Nephron progenitor cell (in vitro differentiated cells): Measurements from ENCODE around the gene PTPRK.

Experiments
- DNase-seq: peaks from one replicate; pipeline ENCODE4 v3.0.0; 2021
- H3K27ac Mint-ChIP-seq: 2 replicates; pipeline ENCODE4 v1.8.0; 2021; ENCODE audit warnings: mild to moderate bottlenecking, moderate library complexity, mixed read lengths
- H3K27me3 Mint-ChIP-seq: 2 replicates; pipeline ENCODE4 v1.8.0; 2021; ENCODE audit warnings: mild to moderate bottlenecking, low read depth, mixed read lengths; ENCODE audit not compliant: poor library complexity
- H3K36me3 Mint-ChIP-seq: 2 replicates; pipeline ENCODE4 v1.8.0; 2021; ENCODE audit warnings: low read depth, mixed read lengths
- H3K4me1 Mint-ChIP-seq: 2 replicates; pipeline ENCODE4 v1.8.0; 2021; ENCODE audit warnings: mixed read lengths
- H3K4me3 Mint-ChIP-seq: 2 replicates; pipeline ENCODE4 v1.8.0; 2021; ENCODE audit warnings: mild to moderate bottlenecking, moderate library complexity, mixed read lengths
- H3K9me3 Mint-ChIP-seq: 2 replicates; pipeline ENCODE4 v1.8.0; 2021; ENCODE audit warnings: mild to moderate bottlenecking, moderate library complexity, mixed read lengths
- TF ChIP-seq, protein P1 (sequence below): fragments of 200-600 bp; sonication (generic); IDR thresholded peaks from 2 replicates; pipeline ENCODE4 v1.5.0; 2021; ENCODE audit warnings: antibody characterized with exemption

PTPRK gene

DNA sequence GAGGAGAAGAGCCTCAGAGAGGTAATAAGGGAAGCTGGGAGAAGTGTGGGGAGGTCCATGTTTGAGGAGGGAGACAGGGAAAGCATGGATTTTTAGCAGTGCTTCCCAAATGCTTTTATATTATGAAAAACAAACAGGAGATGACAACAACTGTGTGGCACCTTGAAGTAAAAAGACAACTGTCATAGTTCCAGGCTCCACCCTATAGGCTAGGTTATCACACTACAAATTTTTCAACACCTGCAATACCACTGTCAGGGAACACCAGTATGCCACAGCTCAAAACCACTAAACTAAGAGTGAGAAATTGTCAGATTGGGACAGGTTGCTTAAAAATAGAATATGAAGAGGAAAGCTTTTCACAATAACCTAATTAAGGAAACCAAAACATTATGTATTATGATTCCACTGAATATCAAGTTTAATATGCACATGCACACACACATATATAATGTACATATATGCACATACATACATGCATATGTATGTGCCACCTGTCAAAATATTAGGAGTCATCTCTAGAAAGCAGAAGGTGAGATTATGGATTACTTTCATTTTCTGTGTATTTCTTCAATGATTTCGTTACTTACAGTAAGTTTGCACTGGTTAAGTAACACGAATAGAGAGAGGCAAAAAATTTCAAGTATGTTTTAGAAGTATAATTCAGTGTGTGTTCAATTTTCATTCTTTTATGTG, 261.2 kb downstream of the PTPRK start:
- DNase-seq = no peak
- Mint-ChIP-seq H3K36me3 (peaks cover 17% of the 10 kb centered on the region), H3K27me3 (no peaks in the 10 kb centered on the region), H3K9me3 (peaks cover 4% of the 10 kb centered on the region), H3K4me1 (no peaks in the 10 kb centered on the region), H3K27ac (peak overlapping the region; percentile 32), H3K4me3 (no peak overlapping the region)
- TF ChIP-seq, protein P1, sequence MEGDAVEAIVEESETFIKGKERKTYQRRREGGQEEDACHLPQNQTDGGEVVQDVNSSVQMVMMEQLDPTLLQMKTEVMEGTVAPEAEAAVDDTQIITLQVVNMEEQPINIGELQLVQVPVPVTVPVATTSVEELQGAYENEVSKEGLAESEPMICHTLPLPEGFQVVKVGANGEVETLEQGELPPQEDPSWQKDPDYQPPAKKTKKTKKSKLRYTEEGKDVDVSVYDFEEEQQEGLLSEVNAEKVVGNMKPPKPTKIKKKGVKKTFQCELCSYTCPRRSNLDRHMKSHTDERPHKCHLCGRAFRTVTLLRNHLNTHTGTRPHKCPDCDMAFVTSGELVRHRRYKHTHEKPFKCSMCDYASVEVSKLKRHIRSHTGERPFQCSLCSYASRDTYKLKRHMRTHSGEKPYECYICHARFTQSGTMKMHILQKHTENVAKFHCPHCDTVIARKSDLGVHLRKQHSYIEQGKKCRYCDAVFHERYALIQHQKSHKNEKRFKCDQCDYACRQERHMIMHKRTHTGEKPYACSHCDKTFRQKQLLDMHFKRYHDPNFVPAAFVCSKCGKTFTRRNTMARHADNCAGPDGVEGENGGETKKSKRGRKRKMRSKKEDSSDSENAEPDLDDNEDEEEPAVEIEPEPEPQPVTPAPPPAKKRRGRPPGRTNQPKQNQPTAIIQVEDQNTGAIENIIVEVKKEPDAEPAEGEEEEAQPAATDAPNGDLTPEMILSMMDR = no peak

DNA sequence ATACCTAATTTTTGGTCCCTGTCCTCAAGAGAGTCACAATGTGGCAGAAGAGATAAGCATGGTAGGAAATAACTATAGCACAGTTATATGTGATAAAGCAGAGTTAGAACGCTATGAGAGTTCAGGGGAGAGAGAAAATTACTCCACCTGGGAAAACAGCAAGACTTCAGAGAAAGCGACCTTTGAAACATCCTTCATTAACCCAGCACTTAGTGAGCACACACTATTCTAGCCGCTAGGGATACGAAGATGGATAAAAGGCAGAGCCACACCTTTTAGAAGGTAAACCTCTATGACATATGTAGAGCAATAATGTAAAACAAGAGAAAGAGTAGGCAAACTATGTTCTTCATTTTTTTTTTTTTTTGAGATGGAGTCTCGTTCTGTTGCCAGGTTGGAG, 264.3 kb downstream of the PTPRK start:
- H3K9me3 Mint-ChIP-seq = no peaks in the 10 kb centered on the region
- no peak overlapping the region for H3K27ac Mint-ChIP-seq
- no peaks in the 10 kb centered on the region for H3K27me3 Mint-ChIP-seq
- H3K36me3 Mint-ChIP-seq = peaks cover 5% of the 10 kb centered on the region
- H3K4me1 Mint-ChIP-seq = no peaks in the 10 kb centered on the region
- TF ChIP-seq, protein P1 = no peak
- H3K4me3 Mint-ChIP-seq = no peak overlapping the region
- no peak for DNase-seq

DNA sequence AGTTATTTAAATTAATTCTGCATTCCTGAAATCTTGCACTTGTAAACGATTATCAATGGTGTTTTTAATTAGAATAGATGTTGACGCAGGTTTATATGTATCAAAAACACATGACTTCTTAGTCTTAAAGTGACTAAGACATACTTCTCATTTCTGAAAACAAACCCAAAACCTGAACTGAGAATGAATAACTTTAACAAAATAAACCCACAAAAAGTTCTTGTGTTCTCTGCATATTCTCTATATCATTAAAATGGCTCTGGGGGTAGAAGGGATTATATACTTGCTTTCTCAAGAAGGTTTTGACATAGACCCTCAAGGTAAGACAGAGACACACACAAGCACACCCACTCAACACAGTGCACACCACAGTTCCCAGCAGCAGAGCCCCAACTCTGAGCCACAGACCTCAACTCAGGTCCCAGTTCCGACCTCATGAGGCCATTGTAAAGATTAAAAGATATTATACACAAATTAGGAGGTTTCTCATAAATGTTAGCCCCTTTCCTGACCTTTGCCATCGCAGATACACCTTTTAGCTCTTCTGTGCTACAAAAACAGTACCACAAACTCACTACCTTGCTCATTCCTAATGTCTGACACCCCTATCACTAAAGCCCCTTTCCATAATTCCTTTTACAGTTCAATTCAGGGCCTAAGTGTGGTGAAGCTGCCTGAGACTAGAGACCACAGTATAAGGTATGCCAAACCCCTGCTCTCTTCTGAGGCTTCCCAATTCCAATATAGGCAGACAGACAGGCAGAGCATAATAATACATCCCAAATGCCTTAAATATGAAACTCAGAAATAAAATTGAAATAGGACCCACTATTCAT, 267.8 kb downstream of the PTPRK start:
- H3K27ac Mint-ChIP-seq = peak overlapping the region; percentile 10
- no peak for DNase-seq

DNA sequence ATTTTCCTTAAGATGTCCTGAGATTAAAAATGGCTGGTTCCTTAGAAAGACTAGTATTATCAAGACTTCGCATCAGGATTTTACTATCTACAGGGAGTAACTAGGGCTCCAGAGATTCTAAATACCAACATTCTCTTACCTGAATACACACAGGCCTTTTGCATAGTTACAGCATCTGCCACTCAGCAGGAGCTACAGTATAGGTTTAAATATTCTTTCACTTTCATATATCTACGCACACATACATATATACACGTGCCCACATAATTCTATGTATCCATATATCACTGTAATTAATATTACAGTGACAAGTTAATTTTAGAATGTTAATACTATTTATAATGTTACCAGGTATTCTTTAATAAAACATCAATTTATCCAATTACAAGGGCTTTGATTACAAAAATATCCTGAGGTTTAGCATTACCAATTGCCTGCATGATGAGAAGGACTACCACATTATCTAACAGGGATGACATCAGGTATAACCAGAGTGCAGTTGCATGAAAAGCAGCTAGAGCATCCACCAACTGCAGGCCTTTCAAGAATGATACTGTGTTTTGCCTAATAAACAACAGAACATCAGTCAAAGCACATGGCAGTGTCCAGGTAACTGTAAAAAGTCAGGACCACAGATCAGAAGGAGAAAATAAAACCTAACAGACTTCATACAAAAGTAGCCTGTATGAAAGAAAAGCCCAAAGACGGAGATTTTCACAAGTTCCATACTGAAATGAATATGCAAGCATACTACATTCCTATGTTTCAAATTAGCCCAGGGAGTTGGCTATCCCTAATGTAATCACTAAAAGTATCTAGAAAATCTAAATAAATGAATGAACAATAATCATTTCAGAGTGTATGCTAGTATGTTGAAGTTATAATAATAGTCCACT, 268.7 kb downstream of the PTPRK start:
- no peak overlapping the region for H3K27ac Mint-ChIP-seq
- H3K4me1 Mint-ChIP-seq = peaks cover 4% of the 10 kb centered on the region
- no peaks in the 10 kb centered on the region for H3K27me3 Mint-ChIP-seq
- H3K4me3 Mint-ChIP-seq = no peak overlapping the region
- TF ChIP-seq, protein P1 = no peak
- peaks cover 5% of the 10 kb centered on the region for H3K36me3 Mint-ChIP-seq
- DNase-seq = no peak
- H3K9me3 Mint-ChIP-seq = no peaks in the 10 kb centered on the region

More for the DNA sequence above, 267.8 kb downstream of the PTPRK start:
- Mint-ChIP-seq H3K36me3 (peaks cover 5% of the 10 kb centered on the region), H3K9me3 (no peaks in the 10 kb centered on the region), H3K4me3 (no peak overlapping the region), H3K4me1 (no peaks in the 10 kb centered on the region), H3K27me3 (no peaks in the 10 kb centered on the region)
- TF ChIP-seq, protein P1 = no peak

DNA sequence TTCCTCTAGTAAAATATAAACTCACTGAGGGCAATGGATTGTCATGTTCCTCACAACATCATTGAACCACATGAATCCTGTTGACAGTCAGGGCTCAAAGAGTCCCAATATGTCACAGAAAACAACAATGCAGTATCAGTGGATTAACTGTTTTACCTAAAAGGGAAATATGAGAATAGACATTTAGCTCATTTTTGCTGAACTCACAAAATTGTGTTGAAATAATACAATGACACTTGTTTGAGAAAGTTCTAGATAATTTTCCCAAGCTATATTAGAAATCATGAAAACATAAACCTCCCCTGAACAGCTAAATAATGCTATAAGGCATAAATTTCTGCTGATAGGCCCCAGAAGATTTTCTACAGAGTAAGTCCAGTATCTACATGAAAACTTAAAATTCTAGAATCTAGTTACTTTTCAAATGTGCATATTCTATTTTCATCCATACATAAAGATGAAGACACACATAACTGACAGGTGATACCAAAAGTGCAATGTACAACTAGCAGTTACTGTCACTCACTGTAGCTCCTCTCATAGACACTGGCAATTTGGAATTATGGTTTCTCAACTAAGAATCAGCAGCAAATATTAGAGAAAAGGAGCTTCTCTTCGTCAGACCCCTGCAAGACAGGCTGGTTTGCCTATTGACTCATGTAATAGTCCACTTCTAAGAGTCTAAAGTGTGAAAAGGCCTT, 269.9 kb downstream of the PTPRK start:
- H3K27ac Mint-ChIP-seq = no peak overlapping the region
- H3K4me1 Mint-ChIP-seq = peaks cover 9% of the 10 kb centered on the region
- H3K4me3 Mint-ChIP-seq = no peak overlapping the region
- DNase-seq = no peak
- TF ChIP-seq, protein P1 = no peak
- no peaks in the 10 kb centered on the region for H3K27me3 Mint-ChIP-seq
- no peaks in the 10 kb centered on the region for H3K36me3 Mint-ChIP-seq
- H3K9me3 Mint-ChIP-seq = no peaks in the 10 kb centered on the region
